Smooth muscle cell (in vitro differentiated cells): Measurements from ENCODE around the gene ZCCHC10. TPM values are rescaled to one million over a fixed set of nuclear protein-coding genes. Genes with fewer than 3 reads are reported as not detected.
"Not testable (repeated sequence)": the region's sequence is repeated elsewhere in the genome, so short reads cannot be mapped to it uniquely, and the experiment has no call there.

Source experiments
- DNase-seq: peaks from one replicate; lab custom pipeline; 2025; ENCODE audit not compliant: unreplicated experiment; lab: John Stamatoyannopoulos, UW
- H2AFZ ChIP-seq: fragments of 200-600 bp; sonication (generic); 2 replicates; pipeline ENCODE4 v1.6.0; 2016; ENCODE audit warnings: antibody characterized with exemption, low read depth, mild to moderate bottlenecking
- H3F3A ChIP-seq: fragments of 200-600 bp; sonication (generic); 2 replicates; pipeline ENCODE4 v1.6.0; 2017; ENCODE audit warnings: antibody characterized with exemption, low read depth
- H3K27ac ChIP-seq: fragments of 200-600 bp; sonication (generic); 2 replicates; pipeline ENCODE4 v1.5.1; 2016; ENCODE audit warnings: low read depth, mild to moderate bottlenecking
- H3K27me3 ChIP-seq: fragments of 200-600 bp; sonication (generic); 2 replicates; pipeline ENCODE4 v1.6.1; 2016; ENCODE audit warnings: low read depth, mild to moderate bottlenecking
- H3K36me3 ChIP-seq: fragments of 200-600 bp; sonication (generic); 2 replicates; pipeline ENCODE4 v1.5.1; 2016; ENCODE audit warnings: low read depth
- H3K4me1 ChIP-seq: fragments of 200-600 bp; sonication (generic); 2 replicates; pipeline ENCODE4 v1.5.1; 2016; ENCODE audit warnings: low read depth
- H3K4me2 ChIP-seq: fragments of 200-600 bp; sonication (generic); 2 replicates; pipeline ENCODE4 v1.6.0; 2016; ENCODE audit warnings: mild to moderate bottlenecking
- H3K4me3 ChIP-seq: fragments of 200-600 bp; sonication (generic); 2 replicates; pipeline ENCODE4 v1.5.1; 2016; ENCODE audit warnings: mild to moderate bottlenecking
- H3K79me2 ChIP-seq: fragments of 200-600 bp; sonication (generic); 2 replicates; pipeline ENCODE4 v1.6.0; 2016; ENCODE audit warnings: low read depth, mild to moderate bottlenecking
- H3K9ac ChIP-seq: fragments of 200-600 bp; sonication (generic); 2 replicates; pipeline ENCODE4 v1.6.0; 2016; ENCODE audit warnings: low read depth
- H3K9me3 ChIP-seq: fragments of 200-600 bp; sonication (generic); replicated peaks from 2 replicates; pipeline ENCODE4 v1.5.1; 2016; ENCODE audit warnings: low read depth
- H4K20me1 ChIP-seq: fragments of 200-600 bp; sonication (generic); 2 replicates; pipeline ENCODE4 v1.6.0; 2016; ENCODE audit warnings: low read depth
- CTCF ChIP-seq: fragments of 200-600 bp; sonication (generic); IDR thresholded peaks from 2 replicates; pipeline ENCODE4 v1.5.1; 2017; ENCODE audit warnings: borderline replicate concordance, mild to moderate bottlenecking, antibody characterized with exemption; ENCODE audit not compliant: insufficient read depth, poor library complexity, severe bottlenecking
- WGBS: methylation state at CpG from one replicate; pipeline ENCODE4 v1.1.7; 2016; ENCODE audit warnings: low lambda C conversion rate; 5-methylcytosine and 5-hydroxymethylcytosine counted together
- polyA plus RNA-seq: library from polyadenylated mRNA; unstranded; fragments of >200 nt; fragmentation: Nextera tagmentation; extraction: Ambion mirVana; gene quantifications from 2 replicates; pipeline ENCODE4 v1.2.1, GENCODE V29; 2016
- total RNA-seq: library from RNA; depleted of rRNA; stranded (reverse); fragments of >200 nt; gene quantifications from 2 replicates; pipeline ENCODE4 v1.2.3, GENCODE V29; 2014

The ZCCHC10 gene
- total and polyA plus RNA-seq, 2 experiments from 2014 or later: 28.4 to 33.4 TPM

GRCh38 chr5:133015466-133015865 is 10.9 kb downstream of the ZCCHC10 start:
- Histone ChIP-seq H2AFZ (no peak overlapping the region), H3K4me3 (no peak overlapping the region), H3K27ac (no peak overlapping the region), H3K9ac (no peak overlapping the region), H3K4me1 (no peaks in the 10 kb centered on the region), H3K4me2 (no peak overlapping the region), H3K79me2 (peaks cover 41% of the 10 kb centered on the region), H3K27me3 (no peaks in the 10 kb centered on the region), H3F3A (no peaks in the 10 kb centered on the region), H3K36me3 (no peaks in the 10 kb centered on the region), H3K9me3 (no peaks in the 10 kb centered on the region), H4K20me1 (peaks cover 23% of the 10 kb centered on the region)
- no peak for DNase-seq
- WGBS: 93% methylated on average over 1 of the region's 1 CpG
- no peak for TF ChIP-seq CTCF

GRCh38 chr5:133008455-133008854 is 17.9 kb downstream of the ZCCHC10 start:
- 76% methylated on average over 6 of the region's 6 CpGs for WGBS
- H3K79me2 ChIP-seq: peaks cover 19% of the 10 kb centered on the region

GRCh38 chr5:133006653-133007052 is 19.7 kb downstream of the ZCCHC10 start:
- no peaks in the 10 kb centered on the region for H3K9me3 ChIP-seq
- peaks cover 8% of the 10 kb centered on the region for H3K79me2 ChIP-seq
- H3K27me3 ChIP-seq: no peaks in the 10 kb centered on the region
- H3K9ac ChIP-seq: no peak overlapping the region
- TF ChIP-seq CTCF: no peak
- H3K36me3 ChIP-seq: no peaks in the 10 kb centered on the region
- no peaks in the 10 kb centered on the region for H3F3A ChIP-seq
- peaks cover 4% of the 10 kb centered on the region for H4K20me1 ChIP-seq
- no peaks in the 10 kb centered on the region for H3K4me1 ChIP-seq
- no peak overlapping the region for H3K27ac ChIP-seq
- H3K4me3 ChIP-seq: no peak overlapping the region
- 94% methylated on average over 1 of the region's 1 CpG for WGBS
- H3K4me2 ChIP-seq: no peak overlapping the region
- DNase-seq: no peak
- no peak overlapping the region for H2AFZ ChIP-seq

More at GRCh38 chr5:133008455-133008854, 17.9 kb downstream of the ZCCHC10 start:
- H3F3A ChIP-seq, DNase-seq, H3K4me3 ChIP-seq, H4K20me1 ChIP-seq, H2AFZ ChIP-seq, H3K36me3 ChIP-seq, H3K27me3 ChIP-seq, H3K9me3 ChIP-seq, H3K4me1 ChIP-seq, H3K9ac ChIP-seq, H3K27ac ChIP-seq, H3K4me2 ChIP-seq: not testable (repeated sequence)

- Histone ChIP-seq H3K79me2 (no peaks in the 10 kb centered on the region), H3F3A (no peaks in the 10 kb centered on the region), H3K9me3 (no peaks in the 10 kb centered on the region), H4K20me1 (no peaks in the 10 kb centered on the region), H3K4me3 (no peak overlapping the region), H3K4me2 (no peak overlapping the region), H3K27me3 (no peaks in the 10 kb centered on the region), H3K27ac (no peak overlapping the region), H3K9ac (no peak overlapping the region), H2AFZ (no peak overlapping the region), H3K36me3 (peaks cover 4% of the 10 kb centered on the region), H3K4me1 (no peaks in the 10 kb centered on the region)
- DNase-seq: no peak
- TF ChIP-seq CTCF: no peak
- 92% methylated on average over 2 of the region's 2 CpGs for WGBS
Measured at GRCh38 chr5:132999246-132999645, 27.1 kb downstream of the ZCCHC10 start.
